Fibroblast of villous mesenchyme (primary cell): ENCODE measurements around the gene ACVR1. TPM values are rescaled to one million over a fixed set of nuclear protein-coding genes. Genes with fewer than 3 reads are reported as not detected.

Experiments used
- DNase-seq: peaks from one replicate; pipeline ENCODE4 v3.0.0-alpha.2; 2010; ENCODE audit warnings: low read depth
- H3K4me3 ChIP-seq: 2 replicates; pipeline ENCODE4 v1.5.1; 2011; ENCODE audit warnings: low read depth, mild to moderate bottlenecking, low read length
- total RNA-seq: library from RNA; depleted of rRNA; stranded (reverse); fragments of >200 nt; gene quantifications from 2 replicates; pipeline ENCODE4 v1.2.3, GENCODE V29; 2012
- TF ChIP-seq, protein P1 (sequence below): IDR thresholded peaks from 2 replicates; pipeline ENCODE4 v1.5.1; 2012; ENCODE audit warnings: low read depth, mild to moderate bottlenecking, low read length; ENCODE audit not compliant: insufficient read depth

ACVR1 gene
- total RNA-seq, 1 donor = 44.9 TPM

DNA sequence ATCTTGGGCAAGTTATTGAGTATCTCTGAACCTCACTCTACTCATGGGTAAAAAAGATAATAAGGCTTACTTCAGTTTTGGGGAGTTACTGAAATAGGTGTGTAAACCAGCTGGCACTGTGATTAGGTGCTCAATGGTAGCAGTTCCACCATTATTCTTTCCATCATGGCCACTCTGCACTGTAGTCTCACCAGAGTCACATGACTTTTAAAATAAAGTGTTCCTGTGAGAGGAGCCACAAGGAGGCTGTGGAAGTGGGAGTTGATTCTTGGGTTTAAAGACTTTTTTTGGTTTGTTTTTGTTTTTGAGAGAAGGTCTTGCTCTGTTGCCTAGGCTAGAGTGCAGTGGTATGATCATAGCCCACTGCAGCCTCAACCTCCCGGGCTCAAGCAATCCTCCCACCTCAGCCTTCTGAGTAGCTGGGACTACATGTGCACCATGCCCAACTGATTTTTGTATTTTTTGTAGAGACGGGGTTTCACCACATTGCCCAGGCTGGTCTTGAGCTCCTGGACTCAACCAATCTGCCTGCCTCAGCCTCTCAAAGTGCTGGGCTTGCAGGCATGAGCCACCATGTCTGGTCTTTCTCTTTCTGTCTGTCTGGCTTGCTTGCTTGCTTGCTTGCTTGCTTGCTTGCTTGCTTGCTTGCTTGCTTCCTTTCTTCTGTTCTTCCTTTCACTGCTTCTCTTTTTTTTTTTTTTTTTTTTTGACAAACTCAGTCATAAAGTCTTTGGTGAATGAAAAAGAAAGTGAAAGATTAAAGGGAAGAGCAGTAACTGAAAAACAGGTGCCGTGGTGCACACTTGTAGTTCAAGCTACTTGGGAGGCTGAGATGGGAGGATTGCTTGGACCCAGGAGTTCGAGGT lies 21.2 kb upstream of the ACVR1 start:
- TF ChIP-seq, protein P1, sequence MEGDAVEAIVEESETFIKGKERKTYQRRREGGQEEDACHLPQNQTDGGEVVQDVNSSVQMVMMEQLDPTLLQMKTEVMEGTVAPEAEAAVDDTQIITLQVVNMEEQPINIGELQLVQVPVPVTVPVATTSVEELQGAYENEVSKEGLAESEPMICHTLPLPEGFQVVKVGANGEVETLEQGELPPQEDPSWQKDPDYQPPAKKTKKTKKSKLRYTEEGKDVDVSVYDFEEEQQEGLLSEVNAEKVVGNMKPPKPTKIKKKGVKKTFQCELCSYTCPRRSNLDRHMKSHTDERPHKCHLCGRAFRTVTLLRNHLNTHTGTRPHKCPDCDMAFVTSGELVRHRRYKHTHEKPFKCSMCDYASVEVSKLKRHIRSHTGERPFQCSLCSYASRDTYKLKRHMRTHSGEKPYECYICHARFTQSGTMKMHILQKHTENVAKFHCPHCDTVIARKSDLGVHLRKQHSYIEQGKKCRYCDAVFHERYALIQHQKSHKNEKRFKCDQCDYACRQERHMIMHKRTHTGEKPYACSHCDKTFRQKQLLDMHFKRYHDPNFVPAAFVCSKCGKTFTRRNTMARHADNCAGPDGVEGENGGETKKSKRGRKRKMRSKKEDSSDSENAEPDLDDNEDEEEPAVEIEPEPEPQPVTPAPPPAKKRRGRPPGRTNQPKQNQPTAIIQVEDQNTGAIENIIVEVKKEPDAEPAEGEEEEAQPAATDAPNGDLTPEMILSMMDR = no peak
- no peak overlapping the region for H3K4me3 ChIP-seq
- no peak for DNase-seq

DNA sequence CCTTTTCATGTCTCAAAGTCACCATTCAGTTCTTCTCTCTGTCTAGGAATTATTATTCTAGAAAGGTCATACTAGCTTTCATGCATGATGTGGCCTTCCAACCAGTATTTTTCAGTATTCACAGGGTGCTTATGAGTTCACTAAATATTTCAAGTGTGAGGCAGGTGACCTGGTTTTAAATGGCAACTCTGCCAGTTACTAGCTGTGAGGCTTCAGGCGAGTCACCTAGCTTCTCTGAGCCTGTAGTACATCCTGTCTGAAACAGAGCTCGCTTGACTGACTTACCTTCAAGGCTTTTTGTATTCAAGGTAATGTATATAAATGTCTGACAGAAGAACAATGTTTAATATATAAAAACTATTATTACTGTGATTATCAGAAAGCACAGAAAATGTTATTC lies 19.4 kb upstream of the ACVR1 start:
- no peak overlapping the region for H3K4me3 ChIP-seq
- no peak for DNase-seq
- TF ChIP-seq, protein P1 = no peak

GRCh38 chr2:157894694-157895435 lies 18.7 kb upstream of the ACVR1 start:
- peak overlapping the region; percentile 13 for H3K4me3 ChIP-seq
- TF ChIP-seq, protein P1 = no peak
- peak; percentile 90 for DNase-seq

DNA sequence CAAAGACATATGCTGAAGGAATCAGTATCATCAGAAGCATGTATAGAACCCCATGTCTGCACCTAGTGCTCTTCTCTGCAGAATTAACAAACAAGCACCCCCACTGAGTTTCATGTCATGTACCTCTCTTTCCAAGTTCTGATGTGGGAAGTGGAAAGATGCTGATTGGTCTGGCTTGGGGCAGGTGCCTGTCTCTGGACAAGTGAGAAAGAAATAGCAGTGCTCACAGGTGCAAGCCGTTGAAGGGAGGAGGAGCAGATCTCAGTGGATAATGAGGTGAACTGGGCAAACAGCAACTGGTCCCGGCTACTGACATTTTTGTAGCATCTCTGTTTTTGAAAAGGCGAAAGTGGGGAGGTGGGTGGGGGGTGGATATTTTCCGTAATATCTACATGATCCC lies 17.5 kb upstream of the ACVR1 start:
- no peak overlapping the region for H3K4me3 ChIP-seq
- DNase-seq = no peak
- TF ChIP-seq, protein P1 = no peak

GRCh38 chr2:157891643-157892041 lies 15.5 kb upstream of the ACVR1 start:
- TF ChIP-seq, protein P1 = no peak

GRCh38 chr2:157890969-157891642 lies 15.0 kb upstream of the ACVR1 start:
- no peak for DNase-seq
- no peak overlapping the region for H3K4me3 ChIP-seq
- TF ChIP-seq, protein P1 = no peak

More at GRCh38 chr2:157891643-157892041, 15.5 kb upstream of the ACVR1 start:
- H3K4me3 ChIP-seq = no peak overlapping the region
- no peak for DNase-seq
